ENCODE results near the gene ZDHHC8. TPM values are rescaled to one million over a fixed set of nuclear protein-coding genes. Genes with fewer than 3 reads are reported as not detected.

Gene ZDHHC8
- total and polyA plus RNA-seq, 2 donors (not counting 3 experiments of a cell fraction or from before 2014, with no cell fraction given) = 49.8 to 131 TPM

GRCh38 chr22:20167643-20168322 is 36.2 kb downstream of the ZDHHC8 start:
- dilution Hi-C loops (cut with MboI; ENCODE audit: extremely low pct_ligation_motif_present, low sequenced_read_pairs) = no loop called here
- Histone ChIP-seq H3K9ac (replicated peaks; ENCODE audit: extremely low read depth, insufficient read depth, low read length) (no peak overlapping the region), H2AFZ (ENCODE audit: low read depth, low read length) (no peak overlapping the region), H3K4me1 (ENCODE audit: control insufficient read depth, extremely low read depth, insufficient read depth, low read length) (no peaks in the 10 kb centered on the region), H3K79me2 (ENCODE audit: control insufficient read depth, insufficient read depth, low read length) (no peaks in the 10 kb centered on the region), H3K27me3 (ENCODE audit: control insufficient read depth in 2 of 2, insufficient read depth in 2 of 2, low read length in 2 of 2) (no peaks in the 10 kb centered on the region), H3K4me2 (ENCODE audit: insufficient read depth, low read length) (no peak overlapping the region), H3K9me3 (replicated peaks; ENCODE audit: control insufficient read depth, insufficient read depth, low read length) (no peaks in the 10 kb centered on the region), H3K9me1 (replicated peaks; ENCODE audit: control insufficient read depth, extremely low read depth, insufficient read depth, low read length) (no peaks in the 10 kb centered on the region), H3K36me3 (ENCODE audit: control insufficient read depth in 2 of 2, extremely low read depth in 1 of 2, insufficient read depth in 2 of 2, low read length in 2 of 2) (no peaks in the 10 kb centered on the region), H3K27ac (ENCODE audit: insufficient read depth, low read depth, low read length) (no peak overlapping the region), H4K20me1 (replicated peaks; ENCODE audit: control insufficient read depth, extremely low read depth, insufficient read depth, low read length) (no peaks in the 10 kb centered on the region), H3K4me3 (replicated peaks in 1 of 3; ENCODE audit: insufficient read depth in 1 of 3, low read depth in 1 of 3, low read length in 3 of 3) (no peak overlapping the region)
- no peak for DNase-seq (ENCODE audit: low read depth, low spot score)
- TF ChIP-seq EZH2 (IDR thresholded peaks at IDR 0.05; ENCODE audit: borderline replicate concordance, low read depth, low read length, severe bottlenecking) (no peak), POLR2AphosphoS5 (IDR thresholded peaks at IDR 0.05; ENCODE audit: insufficient read depth, low read depth, low read length) (no peak), MAX (IDR thresholded peaks at IDR 0.05; ENCODE audit: insufficient read depth, insufficient read length) (no peak), JUN (IDR thresholded peaks at IDR 0.05; ENCODE audit: borderline replicate concordance, insufficient read depth, insufficient read length, low read depth) (no peak), GATA2 (IDR thresholded peaks at IDR 0.05; ENCODE audit: insufficient read depth, insufficient read length, low read depth, low read length) (no peak), FOS (IDR thresholded peaks at IDR 0.05; ENCODE audit: borderline replicate concordance, insufficient read depth, low read length) (no peak), CTCF (IDR thresholded peaks at IDR 0.05; ENCODE audit: extremely low read depth in 1 of 2, insufficient read depth in 1 of 2, low read depth in 1 of 2, low read length in 2 of 2) (no peak), MYC (IDR thresholded peaks at IDR 0.05; ENCODE audit: low read depth, low read length) (no peak), POLR2A (IDR thresholded peaks at IDR 0.05; ENCODE audit: low read depth, low read length) (no peak)
- no peak for FAIRE-seq
- ChIA-PET CTCF (interaction anchor here (0.6 kb wide), 1 partner anchor 11 kb away, joined by 3 read pairs; no protein-coding TSS in a partner anchor), POLR2A (no interaction called here)
- BruUV-seq (replicated peaks) = no TSS peak
- intact Hi-C loops (cut with micrococcal nuclease) = no loop called here
